Measurements from ENCODE around the gene ANXA3.
A peak's percentile ranks its signal among the peaks of the same experiment; 100 is the strongest.

The ANXA3 gene

GRCh38 chr4:78601013-78601412, 49.4 kb downstream of the ANXA3 start:
- in situ Hi-C loops (cut with HindIII; ENCODE audit: low pct_ligation_motif_present, low pct_unique_long_range_greater_than_20kb, low sequenced_read_pairs) = loop anchor here (25.0 kb wide), 1 partner anchor 261 kb away; no protein-coding TSS in a partner anchor
- DNase-seq = no peak

GRCh38 chr4:78602334-78602733, 50.8 kb downstream of the ANXA3 start:
- in situ Hi-C loops (cut with HindIII; ENCODE audit: low pct_ligation_motif_present, low pct_unique_long_range_greater_than_20kb, low sequenced_read_pairs) = loop anchor here (25.0 kb wide), 1 partner anchor 260 kb away; no protein-coding TSS in a partner anchor
- DNase-seq = no peak

GRCh38 chr4:78603384-78603783, 51.8 kb downstream of the ANXA3 start:
- DNase-seq = no peak
- in situ Hi-C loops (cut with HindIII; ENCODE audit: low pct_ligation_motif_present, low pct_unique_long_range_greater_than_20kb, low sequenced_read_pairs) = loop anchor here (25.0 kb wide), 1 partner anchor 259 kb away; no protein-coding TSS in a partner anchor

- in situ Hi-C loops (cut with HindIII; ENCODE audit: low pct_ligation_motif_present, low pct_unique_long_range_greater_than_20kb, low sequenced_read_pairs) = loop anchor here (25.0 kb wide), 1 partner anchor 257 kb away; no protein-coding TSS in a partner anchor
- no peak for DNase-seq
These were observed 53.4 kb downstream of the ANXA3 start for GRCh38 chr4:78604988-78605387.

GRCh38 chr4:78606035-78606434, 54.5 kb downstream of the ANXA3 start:
- no peak for DNase-seq
- in situ Hi-C loops (cut with HindIII; ENCODE audit: low pct_ligation_motif_present, low pct_unique_long_range_greater_than_20kb, low sequenced_read_pairs) = loop anchor here (25.0 kb wide), 1 partner anchor 256 kb away; no protein-coding TSS in a partner anchor

- DNase-seq = no peak
- in situ Hi-C loops (cut with HindIII; ENCODE audit: low pct_ligation_motif_present, low pct_unique_long_range_greater_than_20kb, low sequenced_read_pairs) = loop anchor here (25.0 kb wide), 1 partner anchor 256 kb away; no protein-coding TSS in a partner anchor
These were observed 55.0 kb downstream of the ANXA3 start for GRCh38 chr4:78606530-78607095.

GRCh38 chr4:78608684-78609083, 57.1 kb downstream of the ANXA3 start:
- in situ Hi-C loops (cut with HindIII; ENCODE audit: low pct_ligation_motif_present, low pct_unique_long_range_greater_than_20kb, low sequenced_read_pairs) = loop anchor here (25.0 kb wide), 1 partner anchor 254 kb away; no protein-coding TSS in a partner anchor
- no peak for DNase-seq

GRCh38 chr4:78609580-78609979, 58.0 kb downstream of the ANXA3 start:
- in situ Hi-C loops (cut with HindIII; ENCODE audit: low pct_ligation_motif_present, low pct_unique_long_range_greater_than_20kb, low sequenced_read_pairs) = loop anchor here (25.0 kb wide), 1 partner anchor 253 kb away; no protein-coding TSS in a partner anchor
- no peak for DNase-seq

GRCh38 chr4:78610546-78611214, 59.1 kb downstream of the ANXA3 start:
- in situ Hi-C loops (cut with HindIII; ENCODE audit: low pct_ligation_motif_present, low pct_unique_long_range_greater_than_20kb, low sequenced_read_pairs) = loop anchor here (25.0 kb wide), 1 partner anchor 252 kb away; no protein-coding TSS in a partner anchor

GRCh38 chr4:78611215-78611558, 59.6 kb downstream of the ANXA3 start:
- in situ Hi-C loops (cut with HindIII; ENCODE audit: low pct_ligation_motif_present, low pct_unique_long_range_greater_than_20kb, low sequenced_read_pairs) = loop anchor here (25.0 kb wide), 1 partner anchor 251 kb away; no protein-coding TSS in a partner anchor
- DNase-seq = no peak

More at GRCh38 chr4:78610546-78611214, 59.1 kb downstream of the ANXA3 start:
- DNase-seq = no peak

- peak; percentile 62 for DNase-seq
- in situ Hi-C loops (cut with HindIII; ENCODE audit: low pct_ligation_motif_present, low pct_unique_long_range_greater_than_20kb, low sequenced_read_pairs) = loop anchor here (25.0 kb wide), 1 partner anchor 250 kb away; no protein-coding TSS in a partner anchor
These were observed 61.0 kb downstream of the ANXA3 start for GRCh38 chr4:78612398-78613178.

GRCh38 chr4:78613522-78614321, 62.2 kb downstream of the ANXA3 start:
- in situ Hi-C loops (cut with HindIII; ENCODE audit: low pct_ligation_motif_present, low pct_unique_long_range_greater_than_20kb, low sequenced_read_pairs) = loop anchor here (25.0 kb wide), 1 partner anchor 249 kb away; no protein-coding TSS in a partner anchor
- DNase-seq = no peak

- DNase-seq = no peak
- in situ Hi-C loops (cut with HindIII; ENCODE audit: low pct_ligation_motif_present, low pct_unique_long_range_greater_than_20kb, low sequenced_read_pairs) = loop anchor here (25.0 kb wide), 1 partner anchor 246 kb away; no protein-coding TSS in a partner anchor
These were observed 64.5 kb downstream of the ANXA3 start for GRCh38 chr4:78616046-78616498.

- in situ Hi-C loops (cut with HindIII; ENCODE audit: low pct_ligation_motif_present, low pct_unique_long_range_greater_than_20kb, low sequenced_read_pairs) = loop anchor here (25.0 kb wide), 1 partner anchor 244 kb away; no protein-coding TSS in a partner anchor
- DNase-seq = no peak
These were observed 66.9 kb downstream of the ANXA3 start for GRCh38 chr4:78618436-78618835.

GRCh38 chr4:78621395-78621794, 69.8 kb downstream of the ANXA3 start:
- in situ Hi-C loops (cut with HindIII; ENCODE audit: low pct_ligation_motif_present, low pct_unique_long_range_greater_than_20kb, low sequenced_read_pairs) = loop anchor here (25.0 kb wide), 1 partner anchor 241 kb away; no protein-coding TSS in a partner anchor

GRCh38 chr4:78622253-78622979, 70.8 kb downstream of the ANXA3 start:
- peak; percentile 73 for DNase-seq
- in situ Hi-C loops (cut with HindIII; ENCODE audit: low pct_ligation_motif_present, low pct_unique_long_range_greater_than_20kb, low sequenced_read_pairs) = loop anchor here (25.0 kb wide), 1 partner anchor 240 kb away; no protein-coding TSS in a partner anchor

More at GRCh38 chr4:78621395-78621794, 69.8 kb downstream of the ANXA3 start:
- no peak for DNase-seq

- DNase-seq = peak; percentile 83
- in situ Hi-C loops (cut with HindIII; ENCODE audit: low pct_ligation_motif_present, low pct_unique_long_range_greater_than_20kb, low sequenced_read_pairs) = loop anchor here (25.0 kb wide), 1 partner anchor 238 kb away; no protein-coding TSS in a partner anchor
These were observed 72.5 kb downstream of the ANXA3 start for GRCh38 chr4:78624048-78624447.
